Lung (tissue), 12 donors: ENCODE data around the gene RAD50. TPM values are rescaled to one million over a fixed set of nuclear protein-coding genes. Genes with fewer than 3 reads are reported as not detected.

Experiments
- ATAC-seq: fragments of 200-7000 bp; cut with Tn5 transposase; one replicate; pipeline ENCODE4 v1.9.1; 2020; ENCODE audit warnings: moderate number of reproducible peaks; ENCODE audit not compliant: insufficient read depth, low FRiP score
- DNase-seq, 3 donors: peaks; one replicate each; pipeline ENCODE4 v3.0.0-alpha.2; 2013 to 2017
- H3K27ac ChIP-seq, 2 donors: one replicate each; pipeline ENCODE4 v1.5.1; 2013; ENCODE audit warnings: mild to moderate bottlenecking in 2 of 2, moderate library complexity in 2 of 2, control low read depth in 1 of 2, inconsistent platforms in 1 of 2, low read depth in 1 of 2, low read length in 1 of 2
- H3K27me3 ChIP-seq, 3 donors: one replicate each; pipeline ENCODE4 v1.5.1; 2013; ENCODE audit warnings: low read length in 2 of 3; ENCODE audit not compliant: control insufficient read depth in 3 of 3, insufficient read depth in 3 of 3
- H3K36me3 ChIP-seq, 4 donors: one replicate each; pipeline ENCODE4 v1.5.1; 2013; ENCODE audit warnings: low read length in 4 of 4, mild to moderate bottlenecking in 1 of 4, moderate library complexity in 1 of 4; ENCODE audit not compliant: control insufficient read depth in 4 of 4, insufficient read depth in 4 of 4
- H3K4me1 ChIP-seq, 5 donors: one replicate each; pipeline ENCODE4 v1.5.1; 2013; ENCODE audit warnings: low read length in 5 of 5, mild to moderate bottlenecking in 2 of 5, moderate library complexity in 1 of 5; ENCODE audit not compliant: control insufficient read depth in 5 of 5, insufficient read depth in 5 of 5
- H3K4me3 ChIP-seq: one replicate; pipeline ENCODE4 v1.5.1; 2013; ENCODE audit warnings: mild to moderate bottlenecking, control low read depth, moderate library complexity
- H3K9ac ChIP-seq, 2 donors: one replicate each; pipeline ENCODE4 v1.5.1; 2013; ENCODE audit warnings: low read length in 2 of 2, control low read depth in 1 of 2; ENCODE audit not compliant: insufficient read depth in 1 of 2
- H3K9me3 ChIP-seq, 4 donors: one replicate each; pipeline ENCODE4 v1.5.1; 2013; ENCODE audit warnings: low read length in 3 of 4, mild to moderate bottlenecking in 1 of 4, moderate library complexity in 1 of 4; ENCODE audit not compliant: control insufficient read depth in 4 of 4, insufficient read depth in 3 of 4
- CTCF ChIP-seq: IDR thresholded peaks from 2 replicates; pipeline ENCODE4 v1.5.1; 2012; ENCODE audit warnings: mild to moderate bottlenecking; ENCODE audit errors: control extremely low read depth, extremely low read depth
- WGBS, 2 donors: extraction: QIAGEN DNeasy Blood & Tissue Kit; methylation state at CpG; one replicate each; pipeline ENCODE4 v1.1.7; 2013; 5-methylcytosine and 5-hydroxymethylcytosine counted together
- polyA plus RNA-seq, 2 donors: library from polyadenylated mRNA; stranded (reverse); fragments of 200-250 nt; gene quantifications; one replicate each; pipeline ENCODE4 v1.2.1, GENCODE V29; 2013
- total RNA-seq, 2 donors: library from RNA; depleted of rRNA in 1 of 2; stranded (reverse); fragments of >200 nt in 1 of 2; gene quantifications; one replicate each; pipeline ENCODE4 v1.2.1, GENCODE V29; 2014 to 2021
- donor health status: control.
- donor health status: control.
- donor health status: Bipolar disorder and iron deficiency.
- donor health status: healthy.
- donor health status: DM: yes; HTN: yes; CAD: no.

RAD50 gene
- total and polyA plus RNA-seq, 4 donors, result 8.2 to 46.7 (median 18.8) TPM

DNA sequence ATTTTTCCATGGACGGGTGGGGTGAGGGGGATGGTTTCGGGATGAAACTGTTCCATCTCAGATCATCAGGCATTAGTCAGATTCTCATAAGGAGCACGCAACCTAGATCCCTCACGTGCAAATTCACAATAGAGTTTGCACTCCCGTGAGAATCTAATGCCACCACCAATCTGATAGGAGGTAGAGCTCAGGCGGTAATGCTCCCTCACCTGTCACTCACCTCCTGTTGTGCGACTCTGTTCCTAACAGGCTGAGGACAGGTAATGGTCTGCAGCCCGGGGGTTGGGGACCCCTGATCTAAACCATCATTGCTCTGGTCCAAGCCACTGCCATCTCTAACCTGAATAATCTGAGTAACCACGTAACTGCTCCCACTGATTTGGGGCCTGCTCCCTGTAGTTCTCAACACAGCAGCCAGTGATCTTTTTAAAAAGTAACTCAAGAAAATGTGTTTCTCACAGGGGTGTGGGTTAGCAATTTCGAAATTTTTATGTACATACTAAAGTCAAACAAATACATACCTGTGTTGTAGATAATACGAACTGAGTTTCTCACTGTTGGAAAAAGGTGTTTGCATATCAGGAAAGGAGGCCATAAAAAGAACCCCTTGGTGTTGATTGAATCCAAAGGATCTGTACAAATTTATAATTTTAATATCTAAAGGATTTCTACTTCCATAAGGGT is 89.9 kb downstream of the RAD50 start:
- ATAC-seq (no peak), DNase-seq (no peak)
- 89 to 94% methylated on average over 11 of the region's 11 CpGs for WGBS, 2 donors

DNA sequence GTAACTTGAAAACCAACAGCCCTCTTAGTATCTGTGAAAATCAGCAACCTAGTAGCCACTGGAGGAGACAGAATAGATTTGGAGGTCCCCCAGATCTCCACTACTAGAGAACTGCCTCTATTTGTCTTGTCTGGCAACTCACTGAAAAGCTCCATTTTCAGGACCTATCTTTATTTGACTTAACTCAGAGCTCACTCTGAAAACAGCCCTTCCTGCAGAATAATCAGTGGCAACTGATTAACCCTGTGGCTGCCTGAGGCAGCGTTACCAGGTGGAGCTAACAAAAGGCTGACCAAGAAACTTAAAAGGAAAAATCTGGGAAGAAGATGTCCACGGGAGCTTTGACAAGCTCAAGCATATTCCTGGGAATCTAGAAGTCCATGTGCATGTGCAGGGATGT is 90.7 kb downstream of the RAD50 start:
- TF ChIP-seq CTCF, result no peak
- H3K4me1 ChIP-seq, result no peaks in the 10 kb centered on the region
- H3K4me3 ChIP-seq, result no peak overlapping the region
- H3K36me3 ChIP-seq, result peaks cover 1 to 5% (median 5%) of the 10 kb centered on the region in 4 donors
- no peak overlapping the region for H3K9ac ChIP-seq
- ATAC-seq (no peak), DNase-seq (no peak)
- 93 to 97% methylated on average over 2 of the region's 2 CpGs for WGBS, 2 donors
- H3K9me3 ChIP-seq, result peaks cover 0 to 8% (median 2%) of the 10 kb centered on the region in 4 donors
- no peak overlapping the region for H3K27ac ChIP-seq
- peaks cover 0 to 4% (median 0%) of the 10 kb centered on the region in 3 donors for H3K27me3 ChIP-seq

More for the DNA sequence above, 89.9 kb downstream of the RAD50 start:
- Histone ChIP-seq H3K9me3 (peaks cover 0 to 8% (median 2%) of the 10 kb centered on the region in 4 donors), H3K4me1 (no peaks in the 10 kb centered on the region), H3K36me3 (peaks cover 7 to 10% (median 7%) of the 10 kb centered on the region in 4 donors), H3K27ac (no peak overlapping the region), H3K27me3 (no peaks in the 10 kb centered on the region), H3K4me3 (no peak overlapping the region), H3K9ac (no peak overlapping the region)
- TF ChIP-seq CTCF, result no peak

DNA sequence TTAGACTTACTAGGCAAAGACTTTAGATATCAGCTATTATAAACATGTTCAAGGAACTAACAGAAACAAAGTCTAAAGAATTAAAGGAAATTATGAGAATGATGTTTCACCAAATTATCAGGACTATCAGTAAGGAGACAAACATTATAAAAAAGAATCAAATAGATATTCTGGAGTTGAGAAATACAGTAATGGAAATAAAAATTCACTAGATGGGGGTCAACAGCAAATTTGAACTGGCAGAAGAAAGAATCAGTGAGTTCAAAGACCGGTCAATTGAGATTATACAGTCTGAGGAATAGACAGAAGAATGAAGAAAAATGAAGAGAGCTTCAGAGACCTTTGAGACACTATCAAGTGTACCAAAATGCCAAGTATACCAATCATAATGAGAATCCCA is 91.6 kb downstream of the RAD50 start:
- Histone ChIP-seq H3K36me3 (peaks cover 0 to 4% (median 0%) of the 10 kb centered on the region in 4 donors), H3K27me3 (peaks cover 0 to 8% (median 3%) of the 10 kb centered on the region in 3 donors), H3K9ac (no peak overlapping the region), H3K27ac (no peak overlapping the region), H3K4me3 (no peak overlapping the region), H3K4me1 (no peaks in the 10 kb centered on the region), H3K9me3 (peaks cover 0 to 8% (median 2%) of the 10 kb centered on the region in 4 donors)
- WGBS, 2 donors, result 97 to 98% methylated on average over 1 of the region's 1 CpG
- DNase-seq, result no peak
- TF ChIP-seq CTCF, result no peak
- no peak for ATAC-seq
